Loucy (cell line): ENCODE results near the gene PGAM1.

Experiments used
- H2AFZ ChIP-seq: fragments of 200-600 bp; sonication (generic); 2 replicates; pipeline ENCODE4 v1.6.0; 2016; ENCODE audit warnings: antibody characterized with exemption, mild to moderate bottlenecking, low read length, moderate library complexity
- H3F3A ChIP-seq: fragments of 200-600 bp; 2 replicates; pipeline ENCODE4 v1.6.0; 2016; ENCODE audit warnings: antibody characterized with exemption, low read depth, mild to moderate bottlenecking
- H3K27me3 ChIP-seq: fragments of 200-600 bp; sonication (generic); 2 replicates; pipeline ENCODE4 v1.6.1; 2014; ENCODE audit warnings: low read length, mild to moderate bottlenecking; ENCODE audit not compliant: insufficient read depth, poor library complexity, severe bottlenecking
- H3K36me3 ChIP-seq: fragments of 200-600 bp; sonication (generic); 2 replicates; pipeline ENCODE4 v1.6.1; 2016; ENCODE audit warnings: low read length; ENCODE audit not compliant: insufficient read depth
- H3K4me1 ChIP-seq: fragments of 200-600 bp; sonication (generic); 2 replicates; pipeline ENCODE4 v1.5.1; 2014; ENCODE audit warnings: low read length, mild to moderate bottlenecking; ENCODE audit not compliant: insufficient read depth, poor library complexity, severe bottlenecking
- H3K4me2 ChIP-seq: fragments of 200-600 bp; sonication (generic); 2 replicates; pipeline ENCODE4 v1.6.0; 2014; ENCODE audit warnings: antibody characterized with exemption, low read length, low read depth, mild to moderate bottlenecking; ENCODE audit not compliant: poor library complexity, severe bottlenecking
- H3K4me3 ChIP-seq: fragments of 200-600 bp; sonication (generic); 2 replicates; pipeline ENCODE4 v1.5.1; 2014; ENCODE audit warnings: low read length, mild to moderate bottlenecking, mixed read lengths; ENCODE audit not compliant: poor library complexity, severe bottlenecking
- H3K79me2 ChIP-seq: fragments of 200-600 bp; sonication (generic); 2 replicates; pipeline ENCODE4 v1.6.1; 2014; ENCODE audit warnings: low read length; ENCODE audit not compliant: insufficient read depth
- H3K9ac ChIP-seq: fragments of 200-600 bp; sonication (generic); 2 replicates; pipeline ENCODE4 v1.6.0; 2014; ENCODE audit warnings: mild to moderate bottlenecking, low read depth, low read length, moderate library complexity; ENCODE audit not compliant: poor library complexity, severe bottlenecking
- H3K9me2 ChIP-seq: fragments of 200-600 bp; sonication (generic); replicated peaks from 2 replicates; pipeline ENCODE4 v1.6.1; 2016; ENCODE audit warnings: low read depth, low read length, mixed read lengths
- H3K9me3 ChIP-seq: fragments of 200-600 bp; sonication (generic); 2 replicates; pipeline ENCODE4 v1.6.1; 2014; ENCODE audit warnings: mild to moderate bottlenecking, antibody characterized with exemption, low read length, low read depth; ENCODE audit not compliant: insufficient read depth
- H4K20me1 ChIP-seq: fragments of 200-600 bp; sonication (generic); 2 replicates; pipeline ENCODE4 v1.6.0; 2014; ENCODE audit warnings: antibody characterized with exemption, low read length, mild to moderate bottlenecking; ENCODE audit not compliant: insufficient read depth, poor library complexity, severe bottlenecking
- CTCF ChIP-seq: fragments of 200-600 bp; sonication (generic); conservative IDR thresholded peaks from 2 replicates; pipeline ENCODE4 v1.5.1; 2014; ENCODE audit warnings: mild to moderate bottlenecking, antibody characterized with exemption, low read length
- EZH2phosphoT487 ChIP-seq: fragments of 200-600 bp; IDR thresholded peaks from 2 replicates; pipeline ENCODE4 v1.6.1; 2018; ENCODE audit warnings: antibody characterized with exemption, mild to moderate bottlenecking, moderate library complexity, borderline replicate concordance

Gene PGAM1

GRCh38 chr10:97482381-97482780 is 56.4 kb downstream of the PGAM1 start:
- TF ChIP-seq CTCF: no peak
- no peak for TF ChIP-seq EZH2phosphoT487
- H3K36me3 ChIP-seq: peaks cover 63% of the 10 kb centered on the region; the same call in 1 of the 2 replicates
- no peak overlapping the region for H3K4me3 ChIP-seq
- H4K20me1 ChIP-seq: peaks cover 4% of the 10 kb centered on the region
- no peak overlapping the region for H3K9ac ChIP-seq
- H3K4me2 ChIP-seq: no peak overlapping the region
- no peaks in the 10 kb centered on the region for H3K9me2 ChIP-seq
- H2AFZ ChIP-seq: no peak overlapping the region
- H3F3A ChIP-seq: no peaks in the 10 kb centered on the region
- H3K27me3 ChIP-seq: no peaks in the 10 kb centered on the region
- H3K4me1 ChIP-seq: no peaks in the 10 kb centered on the region
- H3K9me3 ChIP-seq: no peaks in the 10 kb centered on the region
- H3K79me2 ChIP-seq: peaks cover 23% of the 10 kb centered on the region
